Kidney (tissue), 14 donors: ENCODE data around the gene ZNF784. TPM values are rescaled to one million over a fixed set of nuclear protein-coding genes. Genes with fewer than 3 reads are reported as not detected.

ENCODE experiments used
- DNase-seq, 5 donors: peaks; one replicate each; pipeline ENCODE4 v3.0.0-alpha.2; 2013 to 2020
- FAIRE-seq: peaks from 2 replicates; lab custom pipeline; 2012; peaks lifted over from hg19 to GRCh38; lab: Jason Lieb, UNC
- H3K27ac ChIP-seq, 2 donors: one replicate each; pipeline ENCODE4 v1.7.0; 2013; ENCODE audit warnings: low read depth in 2 of 2, low read length in 2 of 2, inconsistent platforms in 1 of 2
- H3K27me3 ChIP-seq: one replicate; pipeline ENCODE4 v1.7.1; 2013; ENCODE audit warnings: low read length, inconsistent platforms; ENCODE audit not compliant: control insufficient read depth, insufficient read depth
- H3K36me3 ChIP-seq, 3 donors: one replicate each; pipeline versions ENCODE4 v1.7.0 to v1.7.1; 2013; ENCODE audit warnings: low read length in 3 of 3, control low read depth in 1 of 3, inconsistent platforms in 1 of 3; ENCODE audit not compliant: insufficient read depth in 3 of 3, control insufficient read depth in 2 of 3
- H3K4me1 ChIP-seq, 3 donors: one replicate each; pipeline versions ENCODE4 v1.7.0 to v1.7.1; 2013; ENCODE audit warnings: low read length in 3 of 3, inconsistent platforms in 1 of 3, low read depth in 1 of 3; ENCODE audit not compliant: control insufficient read depth in 2 of 3, insufficient read depth in 2 of 3
- H3K4me3 ChIP-seq, 3 donors: one replicate each; pipeline versions ENCODE4 v1.7.0 to v1.8.1; 2013; ENCODE audit warnings: low read length in 3 of 3, control low read depth in 1 of 3, inconsistent platforms in 1 of 3
- H3K9ac ChIP-seq, 3 donors: one replicate each; pipeline versions ENCODE4 v1.7.0 to v1.7.1; 2013; ENCODE audit warnings: low read length in 3 of 3, control low read depth in 1 of 3, inconsistent platforms in 1 of 3
- H3K9me3 ChIP-seq, 3 donors: one replicate each; pipeline versions ENCODE4 v1.7.0 to v1.7.1; 2013; ENCODE audit warnings: low read length in 3 of 3, control low read depth in 1 of 3, inconsistent platforms in 1 of 3; ENCODE audit not compliant: control insufficient read depth in 2 of 3, insufficient read depth in 1 of 3
- intact Hi-C: fragments of 100-400 bp; cut with DNase I; formaldehyde crosslinking; loops from one replicate; pipeline ENCODE4 v1.11.1; 2022
- polyA plus RNA-seq: library from polyadenylated mRNA; stranded (reverse); fragments of 350-450 nt; fragmentation: Illumina TruSeq; extraction: RNeasy Lipid Tissue Mini Kit (QIAGEN cat#74804); gene quantifications from one replicate; pipeline ENCODE4 v1.2.3, GENCODE V29; 2014; ENCODE audit warnings: low read depth, low replicate concordance; ENCODE audit not compliant: insufficient read depth
- total RNA-seq: library from RNA; stranded (reverse); fragmentation: NEBNext Ultra II Directional; extraction: Animal tissue kit (Norgen Biotek cat#: 25700); gene quantifications from one replicate; pipeline ENCODE4 v1.2.1, GENCODE V29; 2021
- TF ChIP-seq, protein P1 (sequence below): IDR thresholded peaks from 3 replicates; pipeline ENCODE4 v1.5.1; 2012; ENCODE audit warnings: mild to moderate bottlenecking, moderate library complexity, borderline replicate concordance; ENCODE audit not compliant: insufficient read depth; ENCODE audit errors: extremely low read depth
- donor health status: control.
- donor health status: control.
- donor health status: control.
- donor health status: control.
- donor health status: control.
- donor health status: DM: yes; HTN: yes; CAD: no.
- donor health status: Normal renal cell carcinoma (clear cell type).

ZNF784 gene
- total and polyA plus RNA-seq, 2 donors from 2014 or later, result 6.6 to 9.8 TPM

- DNase-seq (peak in 2 of 5 donors; percentile 85 to 90), FAIRE-seq (no peak)
- no peak overlapping the region for H3K27ac ChIP-seq
- TF ChIP-seq, protein P1, sequence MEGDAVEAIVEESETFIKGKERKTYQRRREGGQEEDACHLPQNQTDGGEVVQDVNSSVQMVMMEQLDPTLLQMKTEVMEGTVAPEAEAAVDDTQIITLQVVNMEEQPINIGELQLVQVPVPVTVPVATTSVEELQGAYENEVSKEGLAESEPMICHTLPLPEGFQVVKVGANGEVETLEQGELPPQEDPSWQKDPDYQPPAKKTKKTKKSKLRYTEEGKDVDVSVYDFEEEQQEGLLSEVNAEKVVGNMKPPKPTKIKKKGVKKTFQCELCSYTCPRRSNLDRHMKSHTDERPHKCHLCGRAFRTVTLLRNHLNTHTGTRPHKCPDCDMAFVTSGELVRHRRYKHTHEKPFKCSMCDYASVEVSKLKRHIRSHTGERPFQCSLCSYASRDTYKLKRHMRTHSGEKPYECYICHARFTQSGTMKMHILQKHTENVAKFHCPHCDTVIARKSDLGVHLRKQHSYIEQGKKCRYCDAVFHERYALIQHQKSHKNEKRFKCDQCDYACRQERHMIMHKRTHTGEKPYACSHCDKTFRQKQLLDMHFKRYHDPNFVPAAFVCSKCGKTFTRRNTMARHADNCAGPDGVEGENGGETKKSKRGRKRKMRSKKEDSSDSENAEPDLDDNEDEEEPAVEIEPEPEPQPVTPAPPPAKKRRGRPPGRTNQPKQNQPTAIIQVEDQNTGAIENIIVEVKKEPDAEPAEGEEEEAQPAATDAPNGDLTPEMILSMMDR, result no peak
- no peaks in the 10 kb centered on the region for H3K27me3 ChIP-seq
- H3K4me1 ChIP-seq, result peaks cover 8 to 30% (median 10%) of the 10 kb centered on the region in 3 donors
- H3K4me3 ChIP-seq, result no peak overlapping the region
- H3K9me3 ChIP-seq, result no peaks in the 10 kb centered on the region
- intact Hi-C loops, result no loop called here
- no peaks in the 10 kb centered on the region for H3K36me3 ChIP-seq
- no peak overlapping the region for H3K9ac ChIP-seq
Observed at GRCh38 chr19:55652311-55653128, 28.2 kb upstream of the ZNF784 start.

GRCh38 chr19:55651236-55651635 is 26.9 kb upstream of the ZNF784 start:
- intact Hi-C loops, result no loop called here
- TF ChIP-seq, protein P1, result no peak
- Histone ChIP-seq H3K36me3 (no peaks in the 10 kb centered on the region), H3K4me1 (peaks cover under 1 to 24% (median 2%) of the 10 kb centered on the region in 3 donors), H3K9ac (no peak overlapping the region), H3K27ac (no peak overlapping the region), H3K4me3 (no peak overlapping the region), H3K27me3 (no peaks in the 10 kb centered on the region), H3K9me3 (no peaks in the 10 kb centered on the region)
- FAIRE-seq (no peak), DNase-seq (peak in 1 of 5 donors; percentile 77)

- intact Hi-C loops, result no loop called here
- TF ChIP-seq, protein P1, result no peak
- FAIRE-seq (no peak), DNase-seq (peak in 1 of 5 donors; percentile 79)
- Histone ChIP-seq H3K9me3 (no peaks in the 10 kb centered on the region), H3K4me1 (peaks cover 0 to 20% (median 0%) of the 10 kb centered on the region in 3 donors), H3K36me3 (no peaks in the 10 kb centered on the region), H3K27ac (no peak overlapping the region), H3K4me3 (no peak overlapping the region), H3K9ac (no peak overlapping the region), H3K27me3 (no peaks in the 10 kb centered on the region)
Observed at GRCh38 chr19:55650602-55651230, 26.4 kb upstream of the ZNF784 start.
